ENCODE results near the gene SLC2A6.
"Not testable (repeated sequence)": the region's sequence is repeated elsewhere in the genome, so short reads cannot be mapped to it uniquely, and the experiment has no call there.

Gene SLC2A6

GRCh38 chr9:133454325-133454724 is 24.6 kb downstream of the SLC2A6 start:
- TF ChIP-seq CTCF (IDR thresholded peaks at IDR 0.05; ENCODE audit: control insufficient read depth, extremely low read depth, insufficient read depth): no peak
- DNase-seq (ENCODE audit: low read depth): no peak
- H3K4me3 ChIP-seq (ENCODE audit: low read depth, low read length): no peak overlapping the region

GRCh38 chr9:133453651-133454050 is 25.2 kb downstream of the SLC2A6 start:
- H3K4me3 ChIP-seq (ENCODE audit: low read depth, low read length): no peak overlapping the region
- no peak for DNase-seq (ENCODE audit: low read depth)
- TF ChIP-seq CTCF (IDR thresholded peaks at IDR 0.05; ENCODE audit: control insufficient read depth, extremely low read depth, insufficient read depth): no peak

GRCh38 chr9:133452562-133452961 is 26.3 kb downstream of the SLC2A6 start:
- TF ChIP-seq CTCF (IDR thresholded peaks at IDR 0.05; ENCODE audit: control insufficient read depth, extremely low read depth, insufficient read depth): no peak
- DNase-seq (ENCODE audit: low read depth): no peak
- no peak overlapping the region for H3K4me3 ChIP-seq (ENCODE audit: low read depth, low read length)

- DNase-seq (ENCODE audit: low read depth); H3K4me3 ChIP-seq (ENCODE audit: low read depth, low read length): not testable (repeated sequence)
Observed at GRCh38 chr9:133451865-133452264, 27.0 kb downstream of the SLC2A6 start.

GRCh38 chr9:133449760-133450159 is 29.1 kb downstream of the SLC2A6 start:
- DNase-seq (ENCODE audit: low read depth): no peak
- H3K4me3 ChIP-seq (ENCODE audit: low read depth, low read length): no peak overlapping the region
- no peak for TF ChIP-seq CTCF (IDR thresholded peaks at IDR 0.05; ENCODE audit: control insufficient read depth, extremely low read depth, insufficient read depth)

- DNase-seq (ENCODE audit: low read depth): no peak
- TF ChIP-seq CTCF (IDR thresholded peaks at IDR 0.05; ENCODE audit: control insufficient read depth, extremely low read depth, insufficient read depth): no peak
- no peak overlapping the region for H3K4me3 ChIP-seq (ENCODE audit: low read depth, low read length)
Observed at GRCh38 chr9:133448487-133448972, 30.4 kb downstream of the SLC2A6 start.

- no peak for DNase-seq (ENCODE audit: low read depth)
- no peak overlapping the region for H3K4me3 ChIP-seq (ENCODE audit: low read depth, low read length)
- no peak for TF ChIP-seq CTCF (IDR thresholded peaks at IDR 0.05; ENCODE audit: control insufficient read depth, extremely low read depth, insufficient read depth)
Observed at GRCh38 chr9:133445293-133445969, 33.5 kb downstream of the SLC2A6 start.

All from LNCaP clone FGC (cell line).